HG03469 (cell line): ENCODE results near the gene SH2B2.
"Not testable (repeated sequence)": the region's sequence is repeated elsewhere in the genome, so short reads cannot be mapped to it uniquely, and the experiment has no call there.

Source experiments
- ATAC-seq: cut with Tn5 transposase; IDR thresholded peaks from one replicate; pipeline ENCODE4 v1.9.1; 2021; ENCODE audit warnings: mild to moderate bottlenecking, moderate library complexity, moderate number of reproducible peaks; ENCODE audit not compliant: unreplicated experiment

Gene SH2B2

GRCh38 chr7:102303669-102304422 is 17.2 kb downstream of the SH2B2 start:
- no peak for ATAC-seq

- ATAC-seq = no peak
Measured at GRCh38 chr7:102304668-102305067, 18.0 kb downstream of the SH2B2 start.

- peak; percentile 33 for ATAC-seq
Measured at GRCh38 chr7:102305414-102306268, 19.0 kb downstream of the SH2B2 start.

- ATAC-seq = peak; percentile 49
Measured at GRCh38 chr7:102306916-102307677, 20.4 kb downstream of the SH2B2 start.

DNA sequence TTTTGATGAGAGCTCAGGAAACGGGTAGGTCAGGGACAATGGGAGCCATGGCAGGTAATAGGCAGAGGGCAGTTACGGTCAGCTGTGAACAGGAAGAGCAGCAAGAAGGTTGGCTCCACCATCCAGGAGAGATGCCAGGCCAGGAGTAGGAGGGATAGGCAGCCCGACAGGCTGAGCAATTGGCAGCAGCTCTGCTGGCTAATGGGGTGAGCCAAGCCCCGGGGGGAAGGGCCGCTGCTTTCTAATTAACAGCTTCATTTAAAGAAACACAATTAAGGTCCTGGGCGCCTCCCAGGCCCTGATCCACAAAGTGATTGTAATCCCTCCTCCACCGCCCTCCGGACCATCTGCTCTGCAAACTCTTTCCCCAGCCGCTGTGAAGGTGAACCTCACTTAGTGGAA is 23.7 kb downstream of the SH2B2 start:
- no peak for ATAC-seq

DNA sequence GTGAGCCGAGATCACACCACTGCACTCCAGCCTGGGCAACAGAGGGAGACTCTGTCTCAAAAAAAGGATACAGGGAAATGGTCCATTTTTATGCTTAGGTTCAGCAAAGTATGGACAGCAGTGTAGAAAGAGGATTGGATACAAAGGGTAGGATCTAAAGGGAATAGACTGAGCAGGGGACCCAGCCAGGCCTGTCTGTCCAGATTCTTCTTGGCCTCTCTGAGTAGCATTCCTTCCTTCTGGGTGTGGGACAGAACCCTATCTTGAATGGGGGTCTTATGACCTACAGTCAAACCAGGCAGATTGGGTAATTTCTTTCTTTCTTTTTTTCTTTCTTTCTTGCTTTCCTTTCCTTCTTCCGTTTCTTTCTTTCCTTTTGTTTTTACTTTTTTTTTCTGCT is 25.6 kb downstream of the SH2B2 start:
- no peak for ATAC-seq

- ATAC-seq = no peak
Measured at GRCh38 chr7:102313997-102314780, 27.5 kb downstream of the SH2B2 start.

DNA sequence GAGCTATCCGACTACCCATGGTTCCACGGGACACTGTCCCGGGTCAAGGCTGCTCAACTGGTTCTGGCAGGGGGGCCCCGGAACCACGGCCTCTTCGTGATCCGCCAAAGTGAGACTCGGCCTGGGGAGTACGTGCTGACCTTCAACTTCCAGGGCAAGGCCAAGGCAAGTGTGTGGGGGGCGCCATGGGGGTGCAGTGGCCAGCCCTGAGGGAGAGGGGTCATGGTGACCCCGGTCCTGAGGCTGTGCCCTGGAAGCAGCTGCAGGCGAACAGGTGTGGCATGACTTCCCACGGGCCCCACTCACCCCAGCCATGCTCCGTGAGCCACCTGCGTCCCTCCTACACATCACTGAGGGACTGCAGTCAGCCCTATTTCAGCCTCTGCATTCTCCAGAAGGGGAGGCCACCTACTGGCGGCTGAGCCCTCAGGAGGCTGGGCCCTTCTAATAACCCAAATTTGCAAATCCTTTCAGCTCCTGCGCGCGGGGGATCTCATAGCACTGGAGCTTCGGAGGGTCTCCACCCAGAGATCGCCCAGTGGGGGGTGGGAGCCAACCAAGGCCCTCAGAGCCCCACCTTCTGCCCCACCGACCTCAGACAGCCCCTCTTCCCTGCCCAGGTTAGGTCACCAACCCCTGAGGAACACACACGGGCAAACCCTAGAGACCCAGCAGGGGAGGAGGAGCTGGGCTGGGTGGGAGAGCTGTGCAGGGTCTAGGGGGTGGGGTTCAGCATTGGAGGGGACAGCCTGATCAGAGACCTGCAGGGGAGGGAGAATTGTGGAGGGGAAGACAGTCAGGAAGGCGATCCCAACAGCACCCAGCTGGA is 30.8 kb downstream of the SH2B2 start:
- ATAC-seq = no peak

- no peak for ATAC-seq
Measured at GRCh38 chr7:102318482-102318971, 31.9 kb downstream of the SH2B2 start.

DNA sequence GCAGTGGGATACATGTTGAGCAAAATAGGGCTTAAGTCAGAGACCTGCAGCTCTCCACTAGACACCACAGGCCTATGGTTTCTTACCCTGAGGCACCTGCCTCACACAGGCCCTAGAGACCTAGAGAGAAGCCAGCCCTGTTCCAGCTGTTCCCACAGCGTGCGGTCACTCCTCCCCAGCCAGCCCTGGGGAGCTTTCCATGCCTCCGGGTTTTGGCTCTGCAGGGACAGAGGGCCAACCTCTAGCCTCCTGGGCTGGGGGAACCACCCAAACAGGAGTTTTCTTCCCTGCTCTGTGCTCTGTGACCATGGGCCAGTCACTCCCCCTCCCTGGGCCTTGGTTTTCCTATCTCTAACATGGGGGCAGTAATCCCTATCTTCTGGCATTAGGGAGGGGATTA is 33.0 kb downstream of the SH2B2 start:
- ATAC-seq = no peak

- no peak for ATAC-seq
Measured at GRCh38 chr7:102320181-102320580, 33.5 kb downstream of the SH2B2 start.

- ATAC-seq = no peak
Measured at GRCh38 chr7:102320601-102321350, 34.1 kb downstream of the SH2B2 start.

DNA sequence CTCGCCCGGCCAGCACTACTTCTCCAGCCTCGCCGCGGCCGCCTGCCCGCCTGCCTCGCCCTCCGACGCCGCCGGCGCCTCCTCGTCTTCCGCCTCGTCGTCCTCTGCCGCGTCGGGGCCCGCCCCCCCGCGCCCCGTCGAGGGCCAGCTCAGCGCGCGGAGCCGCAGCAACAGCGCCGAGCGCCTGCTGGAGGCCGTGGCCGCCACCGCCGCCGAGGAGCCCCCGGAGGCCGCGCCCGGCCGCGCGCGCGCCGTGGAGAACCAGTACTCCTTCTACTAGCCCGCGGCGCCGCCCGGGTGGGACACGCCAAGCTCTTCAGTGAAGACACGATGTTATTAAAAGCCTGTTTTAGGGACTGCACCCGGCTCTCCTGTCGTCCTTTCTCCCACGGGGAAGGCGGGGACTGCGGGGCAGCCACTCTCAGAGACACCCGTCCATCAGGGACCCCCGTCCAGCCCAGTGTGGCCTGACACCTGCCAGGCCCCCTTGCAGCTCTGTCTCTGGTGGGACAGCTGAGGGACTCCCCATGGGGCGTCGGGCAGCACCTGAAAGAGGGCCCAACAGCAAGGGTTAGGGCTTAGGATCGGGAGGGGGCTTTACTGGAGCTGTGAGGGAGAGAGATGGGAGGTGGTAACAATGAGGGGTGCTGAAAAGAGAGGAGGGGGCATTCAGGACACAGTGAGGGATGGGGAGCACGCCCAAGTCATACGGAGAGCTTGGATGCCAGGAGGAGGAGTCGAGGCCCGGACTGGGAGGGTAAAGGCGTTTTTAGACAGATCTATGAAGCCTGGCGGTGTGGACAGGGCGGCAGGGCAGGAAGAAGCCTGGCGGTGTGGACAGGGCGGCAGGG is 34.9 kb downstream of the SH2B2 start:
- no peak for ATAC-seq

DNA sequence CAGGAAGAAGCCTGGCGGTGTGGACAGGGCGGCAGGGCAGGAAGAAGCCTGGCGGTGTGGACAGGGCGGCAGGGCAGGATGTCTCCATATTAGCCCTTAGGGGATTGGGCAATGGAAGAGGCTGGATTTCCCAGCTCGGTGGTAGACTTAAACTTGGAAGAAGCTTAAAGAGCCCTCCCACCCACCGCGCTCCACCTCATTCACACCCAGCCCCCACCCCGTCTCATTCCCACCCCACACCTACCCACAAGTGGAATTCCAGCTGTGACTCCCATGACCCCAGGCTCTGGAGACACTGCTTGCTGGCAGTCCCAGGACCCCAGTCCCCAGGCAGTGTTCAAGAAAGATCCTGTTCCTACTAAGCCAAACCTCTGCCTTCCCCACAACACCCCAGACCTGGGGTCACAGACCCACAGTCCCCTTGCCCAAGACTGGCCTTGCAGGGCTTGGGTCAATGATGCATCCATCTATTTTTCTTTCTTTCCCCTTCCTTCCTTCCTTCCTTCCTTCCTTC is 35.6 kb downstream of the SH2B2 start:
- ATAC-seq = no peak

GRCh38 chr7:102323914-102324195 is 37.2 kb downstream of the SH2B2 start:
- ATAC-seq = no peak

GRCh38 chr7:102325106-102325505 is 38.4 kb downstream of the SH2B2 start:
- ATAC-seq = not testable (repeated sequence)

DNA sequence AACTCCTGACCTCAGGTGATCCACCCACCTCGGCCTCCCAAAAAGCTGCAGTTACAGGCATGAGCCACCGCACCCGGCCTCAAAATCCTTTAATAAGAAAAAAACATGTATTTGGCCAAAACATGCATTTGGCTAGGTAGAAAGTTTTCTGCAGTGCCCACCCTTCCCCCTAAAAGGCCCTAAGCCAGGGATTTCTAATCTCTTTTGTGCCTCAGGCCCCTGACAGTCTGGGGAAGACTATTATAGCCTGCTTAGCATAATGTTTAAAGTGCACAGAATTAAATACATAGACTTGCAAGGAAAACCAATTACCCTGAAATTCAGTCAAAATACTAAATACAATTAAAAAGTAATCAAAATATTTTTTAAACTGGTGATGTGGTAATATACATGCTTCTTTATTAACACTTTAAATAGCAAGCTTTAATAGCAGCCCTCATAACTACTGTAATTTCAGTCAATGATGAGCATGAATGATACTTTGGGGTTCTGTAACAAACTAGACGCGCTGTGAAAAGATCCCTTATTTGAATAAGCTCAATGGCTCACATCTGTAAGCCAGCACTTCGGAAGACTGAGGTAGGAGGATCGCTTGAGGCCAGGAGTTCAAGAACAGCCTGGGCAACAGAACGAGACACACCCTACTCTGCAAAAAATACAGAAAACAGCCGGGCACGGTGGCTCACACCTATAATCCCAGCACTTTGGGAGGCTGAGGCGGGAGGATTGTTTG is 39.7 kb downstream of the SH2B2 start:
- ATAC-seq = no peak
